Neural progenitor cell (in vitro differentiated cells): ENCODE results near the gene NACA2. TPM values are rescaled to one million over a fixed set of nuclear protein-coding genes. Genes with fewer than 3 reads are reported as not detected.
"Not testable (repeated sequence)": the region's sequence is repeated elsewhere in the genome, so short reads cannot be mapped to it uniquely, and the experiment has no call there.

Experiments
- DNase-seq: peaks from one replicate; pipeline ENCODE4 v3.0.0-alpha.2; 2016; ENCODE audit warnings: low spot score
- H2AFZ ChIP-seq: fragments of 200-600 bp; sonication (generic); replicated peaks from 2 replicates; pipeline ENCODE4 v1.6.1; 2016; ENCODE audit warnings: antibody characterized with exemption
- H3F3A ChIP-seq: fragments of 200-600 bp; sonication (generic); 2 replicates; pipeline ENCODE4 v1.6.1; 2016; ENCODE audit warnings: antibody characterized with exemption, low read depth
- H3K27ac ChIP-seq: fragments of 200-600 bp; sonication (generic); 2 replicates; pipeline ENCODE4 v1.5.1; 2016; ENCODE audit warnings: mild to moderate bottlenecking
- H3K27me3 ChIP-seq: fragments of 200-600 bp; sonication (generic); 2 replicates; pipeline ENCODE4 v1.6.1; 2016; ENCODE audit warnings: mild to moderate bottlenecking, moderate library complexity
- H3K36me3 ChIP-seq: fragments of 200-600 bp; sonication (generic); 2 replicates; pipeline ENCODE4 v1.5.1; 2016
- H3K4me1 ChIP-seq: fragments of 200-600 bp; sonication (generic); 2 replicates; pipeline ENCODE4 v1.6.1; 2016; ENCODE audit warnings: mixed run types
- H3K4me2 ChIP-seq: fragments of 200-600 bp; sonication (generic); 2 replicates; pipeline ENCODE4 v1.6.1; 2016
- H3K4me3 ChIP-seq: fragments of 200-600 bp; sonication (generic); 2 replicates; pipeline ENCODE4 v1.5.1; 2016
- H3K79me2 ChIP-seq: fragments of 200-600 bp; sonication (generic); 2 replicates; pipeline ENCODE4 v1.6.1; 2016; ENCODE audit warnings: low read depth
- H3K9ac ChIP-seq: fragments of 200-600 bp; sonication (generic); 2 replicates; pipeline ENCODE4 v1.6.1; 2016
- H3K9me3 ChIP-seq: fragments of 200-600 bp; sonication (generic); 2 replicates; pipeline ENCODE4 v1.5.1; 2016; ENCODE audit warnings: low read depth
- H4K20me1 ChIP-seq: fragments of 200-600 bp; sonication (generic); 2 replicates; pipeline ENCODE4 v1.6.1; 2016; ENCODE audit warnings: low read depth
- H3K27ac Mint-ChIP-seq: 3 replicates; pipeline ENCODE4 v1.8.0; 2021; ENCODE audit warnings: mixed read lengths
- H3K27me3 Mint-ChIP-seq: 2 replicates; pipeline ENCODE4 v1.8.0; 2022; ENCODE audit warnings: low read depth, mild to moderate bottlenecking, inconsistent platforms, moderate library complexity, mixed read lengths; ENCODE audit not compliant: insufficient read depth
- H3K36me3 Mint-ChIP-seq: 3 replicates; pipeline ENCODE4 v1.8.0; 2021; ENCODE audit warnings: mixed read lengths
- H3K4me1 Mint-ChIP-seq: 3 replicates; pipeline ENCODE4 v1.8.0; 2021; ENCODE audit warnings: mixed read lengths
- H3K4me3 Mint-ChIP-seq: 3 replicates; pipeline ENCODE4 v1.8.0; 2021; ENCODE audit warnings: mild to moderate bottlenecking, moderate library complexity, mixed read lengths
- H3K9me3 Mint-ChIP-seq: 3 replicates; pipeline ENCODE4 v1.8.0; 2020; ENCODE audit warnings: mixed read lengths
- EZH2 ChIP-seq: fragments of 200-600 bp; sonication (generic); IDR thresholded peaks from 2 replicates; pipeline ENCODE4 v1.6.1; 2017; ENCODE audit warnings: antibody characterized with exemption, mild to moderate bottlenecking, moderate library complexity
- EZH2phosphoT487 ChIP-seq: fragments of 200-600 bp; sonication (generic); IDR thresholded peaks from 2 replicates; pipeline ENCODE4 v1.6.1; 2017; ENCODE audit warnings: antibody characterized with exemption
- total RNA-seq: library from RNA; depleted of rRNA; stranded (reverse); fragments of >200 nt; gene quantifications from 2 replicates; pipeline ENCODE4 v1.2.3, GENCODE V29; 2015; ENCODE audit warnings: low replicate concordance
- TF ChIP-seq, protein P1 (sequence below): fragments of 200-600 bp; sonication (generic); IDR thresholded peaks from 2 replicates; pipeline ENCODE4 v1.5.1; 2017; ENCODE audit warnings: antibody characterized with exemption, mild to moderate bottlenecking

NACA2 gene
- total RNA-seq, 1 donor from 2014 or later = not detected

DNA sequence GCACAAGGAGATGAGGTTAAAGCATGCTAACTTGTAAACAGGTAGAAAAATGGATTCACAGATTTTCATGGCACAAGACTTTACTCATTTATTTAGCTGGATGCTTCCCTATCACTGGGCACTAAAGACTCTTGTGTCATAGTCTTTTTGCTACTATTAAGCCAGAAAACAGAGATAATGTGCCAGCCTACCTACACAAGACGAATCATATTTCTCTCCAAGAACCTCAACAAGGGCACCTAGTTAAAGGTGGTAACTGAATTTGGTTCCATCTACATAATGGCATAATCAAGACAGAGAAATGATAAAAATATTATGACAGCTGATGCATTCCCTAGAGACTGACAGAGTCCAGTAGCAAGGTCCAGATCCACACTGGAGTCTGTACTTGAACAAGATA is 3.8 kb downstream of the NACA2 start:
- Histone ChIP-seq H2AFZ (no peak overlapping the region), H3K9ac (no peak overlapping the region), H3K79me2 (no peaks in the 10 kb centered on the region), H3K4me2 (no peak overlapping the region), H4K20me1 (no peaks in the 10 kb centered on the region), H3K36me3 (no peaks in the 10 kb centered on the region), H3K4me3 (no peak overlapping the region), H3K4me1 (no peaks in the 10 kb centered on the region), H3K27me3 (no peaks in the 10 kb centered on the region), H3K9me3 (no peaks in the 10 kb centered on the region), H3K27ac (no peak overlapping the region), H3F3A (no peaks in the 10 kb centered on the region)
- Mint-ChIP-seq H3K27ac (no peak overlapping the region), H3K4me3 (no peak overlapping the region), H3K27me3 (no peaks in the 10 kb centered on the region), H3K4me1 (no peaks in the 10 kb centered on the region), H3K9me3 (no peaks in the 10 kb centered on the region), H3K36me3 (no peaks in the 10 kb centered on the region)
- TF ChIP-seq, protein P1, sequence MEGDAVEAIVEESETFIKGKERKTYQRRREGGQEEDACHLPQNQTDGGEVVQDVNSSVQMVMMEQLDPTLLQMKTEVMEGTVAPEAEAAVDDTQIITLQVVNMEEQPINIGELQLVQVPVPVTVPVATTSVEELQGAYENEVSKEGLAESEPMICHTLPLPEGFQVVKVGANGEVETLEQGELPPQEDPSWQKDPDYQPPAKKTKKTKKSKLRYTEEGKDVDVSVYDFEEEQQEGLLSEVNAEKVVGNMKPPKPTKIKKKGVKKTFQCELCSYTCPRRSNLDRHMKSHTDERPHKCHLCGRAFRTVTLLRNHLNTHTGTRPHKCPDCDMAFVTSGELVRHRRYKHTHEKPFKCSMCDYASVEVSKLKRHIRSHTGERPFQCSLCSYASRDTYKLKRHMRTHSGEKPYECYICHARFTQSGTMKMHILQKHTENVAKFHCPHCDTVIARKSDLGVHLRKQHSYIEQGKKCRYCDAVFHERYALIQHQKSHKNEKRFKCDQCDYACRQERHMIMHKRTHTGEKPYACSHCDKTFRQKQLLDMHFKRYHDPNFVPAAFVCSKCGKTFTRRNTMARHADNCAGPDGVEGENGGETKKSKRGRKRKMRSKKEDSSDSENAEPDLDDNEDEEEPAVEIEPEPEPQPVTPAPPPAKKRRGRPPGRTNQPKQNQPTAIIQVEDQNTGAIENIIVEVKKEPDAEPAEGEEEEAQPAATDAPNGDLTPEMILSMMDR = no peak
- TF ChIP-seq EZH2phosphoT487 (no peak), EZH2 (no peak)
- DNase-seq = no peak

DNA sequence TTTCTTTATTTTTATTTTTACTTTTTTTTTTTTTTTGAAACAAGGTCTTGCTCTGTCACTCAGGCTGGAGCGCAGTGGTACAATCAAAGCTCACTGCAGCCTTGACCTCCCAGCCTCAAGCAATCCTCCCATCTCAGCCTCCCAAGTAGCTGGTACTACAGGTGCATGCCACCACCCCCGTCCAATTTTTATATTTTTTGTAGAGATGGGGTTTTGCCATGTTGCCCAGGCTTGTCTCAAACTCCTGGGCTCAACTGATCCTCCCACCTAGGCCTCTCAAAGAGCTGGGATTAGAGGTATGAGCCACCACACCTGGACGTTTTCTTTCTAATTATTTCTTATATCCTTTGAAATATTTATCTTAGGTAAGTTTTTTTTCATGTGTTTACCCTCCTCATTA is 4.4 kb downstream of the NACA2 start:
- H3K36me3 Mint-ChIP-seq, H3F3A ChIP-seq, H3K9me3 ChIP-seq, H3K27ac Mint-ChIP-seq, H3K4me3 ChIP-seq, H3K9me3 Mint-ChIP-seq, H2AFZ ChIP-seq, H3K9ac ChIP-seq, H3K79me2 ChIP-seq, H3K27me3 Mint-ChIP-seq, H3K27me3 ChIP-seq, H3K27ac ChIP-seq, H3K4me3 Mint-ChIP-seq, DNase-seq, H3K4me2 ChIP-seq, H3K36me3 ChIP-seq, H3K4me1 ChIP-seq, H4K20me1 ChIP-seq, H3K4me1 Mint-ChIP-seq: not testable (repeated sequence)

DNA sequence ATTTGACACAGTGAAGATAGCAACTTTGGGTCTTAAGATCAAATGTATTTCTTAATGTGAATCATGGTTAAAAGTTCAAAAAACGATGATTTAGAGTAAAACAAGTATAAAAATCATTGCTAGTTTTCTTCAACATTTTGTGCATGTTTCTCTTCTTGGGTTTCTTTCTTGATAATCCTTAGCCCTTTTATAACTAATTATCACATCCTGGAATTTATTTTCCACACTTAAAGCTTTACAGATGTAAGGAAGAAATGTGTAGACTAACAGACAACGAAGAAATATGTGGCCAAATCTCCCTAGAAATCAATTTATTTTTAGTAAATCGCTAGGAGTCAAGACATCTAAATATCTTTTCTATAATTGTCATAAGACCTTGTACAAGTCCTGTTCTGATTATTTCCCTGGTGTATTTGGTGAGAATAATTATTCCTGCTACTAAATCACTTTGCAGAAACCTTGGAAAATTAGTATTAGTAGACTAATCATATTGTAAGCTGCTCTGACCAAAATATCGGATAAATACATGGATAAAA is 4.9 kb downstream of the NACA2 start:
- DNase-seq = no peak
- H3K36me3 ChIP-seq = no peaks in the 10 kb centered on the region
- Mint-ChIP-seq H3K36me3 (no peaks in the 10 kb centered on the region), H3K27ac (no peak overlapping the region), H3K4me1 (no peaks in the 10 kb centered on the region), H3K27me3 (no peaks in the 10 kb centered on the region), H3K4me3 (no peak overlapping the region), H3K9me3 (no peaks in the 10 kb centered on the region)
- H3K27me3 ChIP-seq = no peaks in the 10 kb centered on the region
- H3K27ac ChIP-seq = no peak overlapping the region
- H3K4me1 ChIP-seq = no peaks in the 10 kb centered on the region
- no peaks in the 10 kb centered on the region for H4K20me1 ChIP-seq
- no peak overlapping the region for H3K9ac ChIP-seq
- no peaks in the 10 kb centered on the region for H3K9me3 ChIP-seq
- H3K4me2 ChIP-seq = no peak overlapping the region
- no peak overlapping the region for H2AFZ ChIP-seq
- TF ChIP-seq EZH2 = no peak
- TF ChIP-seq EZH2phosphoT487 = no peak
- TF ChIP-seq, protein P1 = no peak
- no peaks in the 10 kb centered on the region for H3F3A ChIP-seq
- no peaks in the 10 kb centered on the region for H3K79me2 ChIP-seq
- no peak overlapping the region for H3K4me3 ChIP-seq

DNA sequence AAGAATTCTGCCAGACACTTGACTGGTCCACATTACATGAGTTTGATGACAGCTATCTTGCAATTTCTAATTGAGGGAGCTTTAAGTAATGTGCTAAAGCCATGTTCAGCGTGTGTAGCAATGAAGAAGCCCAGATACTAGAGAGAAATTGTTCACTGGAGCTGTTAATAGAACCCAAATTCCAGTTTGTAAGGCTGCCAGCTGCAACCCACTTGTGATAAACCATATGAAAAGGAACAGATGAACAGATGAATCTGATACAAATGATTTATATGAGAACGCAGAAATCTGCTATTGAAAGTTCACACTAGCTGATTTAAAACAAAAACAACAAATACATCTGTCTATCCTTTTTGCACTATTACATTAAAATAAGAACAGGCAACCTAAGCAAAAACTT is 6.2 kb downstream of the NACA2 start:
- H2AFZ ChIP-seq = no peak overlapping the region
- H4K20me1 ChIP-seq = no peaks in the 10 kb centered on the region
- Mint-ChIP-seq H3K27me3 (no peaks in the 10 kb centered on the region), H3K36me3 (no peaks in the 10 kb centered on the region), H3K4me1 (no peaks in the 10 kb centered on the region), H3K9me3 (no peaks in the 10 kb centered on the region), H3K27ac (no peak overlapping the region), H3K4me3 (no peak overlapping the region)
- H3K27ac ChIP-seq = no peak overlapping the region
- TF ChIP-seq, protein P1 = no peak
- TF ChIP-seq EZH2 (no peak), EZH2phosphoT487 (no peak)
- H3K4me1 ChIP-seq = no peaks in the 10 kb centered on the region
- no peaks in the 10 kb centered on the region for H3F3A ChIP-seq
- no peak overlapping the region for H3K9ac ChIP-seq
- no peaks in the 10 kb centered on the region for H3K9me3 ChIP-seq
- no peaks in the 10 kb centered on the region for H3K27me3 ChIP-seq
- H3K4me3 ChIP-seq = no peak overlapping the region
- H3K4me2 ChIP-seq = no peak overlapping the region
- no peaks in the 10 kb centered on the region for H3K36me3 ChIP-seq
- DNase-seq = no peak
- no peaks in the 10 kb centered on the region for H3K79me2 ChIP-seq
